ENCODE measurements around the gene PPFIA1. TPM values are rescaled to one million over a fixed set of nuclear protein-coding genes. Genes with fewer than 3 reads are reported as not detected.

Gene PPFIA1
- total RNA-seq, 6 experiments from 2014 or later: 29.4 to 40.0 (median 32.7) TPM

DNA sequence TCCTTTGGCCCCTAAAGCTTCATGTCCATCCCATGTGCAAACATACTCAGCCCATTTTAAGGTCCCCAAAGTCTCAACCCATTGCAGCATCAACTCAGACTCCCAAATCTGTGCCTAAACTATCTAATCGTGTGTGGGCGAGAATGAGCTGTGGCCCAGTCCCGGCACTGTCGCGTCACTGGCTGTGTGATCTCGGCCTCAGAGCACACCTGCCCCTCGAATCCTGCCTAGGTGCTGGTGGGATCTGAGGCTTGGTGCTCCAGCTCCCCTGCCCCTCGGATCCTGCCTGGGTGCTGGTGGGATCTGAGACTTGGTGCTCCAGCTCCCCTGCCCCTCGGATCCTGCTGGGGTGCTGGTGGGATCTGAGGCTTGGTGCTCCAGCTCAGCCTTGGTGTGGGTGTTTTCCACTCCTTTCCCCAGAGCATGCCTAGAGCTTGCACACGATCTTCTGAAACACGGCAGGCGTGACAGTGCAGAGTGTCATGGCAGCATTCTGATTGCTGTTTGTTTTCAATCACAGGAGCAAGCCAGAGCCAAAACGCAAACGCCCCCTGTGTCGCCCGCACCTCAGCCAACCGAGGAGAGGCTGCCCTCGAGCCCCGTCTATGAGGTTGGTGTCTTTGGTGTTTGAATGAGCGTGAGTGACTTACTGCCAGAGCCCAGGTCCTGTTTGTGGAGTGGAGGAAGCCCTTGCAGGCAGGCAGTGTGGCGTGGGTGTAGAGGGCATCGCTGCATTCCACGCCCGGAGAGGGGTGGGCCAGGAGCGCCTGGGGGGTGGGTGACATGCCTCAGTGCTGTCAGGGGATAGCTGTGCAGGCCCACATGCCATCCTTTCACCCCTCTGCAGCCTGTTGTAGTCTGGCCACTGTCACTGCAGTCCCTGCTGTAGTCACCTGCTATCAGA lies 160.4 kb downstream of the PPFIA1 start:
- Mint-ChIP-seq H3K27me3 (ENCODE audit: insufficient read depth) (peaks cover 6% of the 10 kb centered on the region), H3K27ac (no peak overlapping the region), H3K4me1 (ENCODE audit: low read depth) (no peaks in the 10 kb centered on the region), H3K9me3 (no peaks in the 10 kb centered on the region), H3K4me3 (no peak overlapping the region), H3K36me3 (ENCODE audit: low read depth) (peaks cover 29% of the 10 kb centered on the region)
- TF ChIP-seq, protein P1, sequence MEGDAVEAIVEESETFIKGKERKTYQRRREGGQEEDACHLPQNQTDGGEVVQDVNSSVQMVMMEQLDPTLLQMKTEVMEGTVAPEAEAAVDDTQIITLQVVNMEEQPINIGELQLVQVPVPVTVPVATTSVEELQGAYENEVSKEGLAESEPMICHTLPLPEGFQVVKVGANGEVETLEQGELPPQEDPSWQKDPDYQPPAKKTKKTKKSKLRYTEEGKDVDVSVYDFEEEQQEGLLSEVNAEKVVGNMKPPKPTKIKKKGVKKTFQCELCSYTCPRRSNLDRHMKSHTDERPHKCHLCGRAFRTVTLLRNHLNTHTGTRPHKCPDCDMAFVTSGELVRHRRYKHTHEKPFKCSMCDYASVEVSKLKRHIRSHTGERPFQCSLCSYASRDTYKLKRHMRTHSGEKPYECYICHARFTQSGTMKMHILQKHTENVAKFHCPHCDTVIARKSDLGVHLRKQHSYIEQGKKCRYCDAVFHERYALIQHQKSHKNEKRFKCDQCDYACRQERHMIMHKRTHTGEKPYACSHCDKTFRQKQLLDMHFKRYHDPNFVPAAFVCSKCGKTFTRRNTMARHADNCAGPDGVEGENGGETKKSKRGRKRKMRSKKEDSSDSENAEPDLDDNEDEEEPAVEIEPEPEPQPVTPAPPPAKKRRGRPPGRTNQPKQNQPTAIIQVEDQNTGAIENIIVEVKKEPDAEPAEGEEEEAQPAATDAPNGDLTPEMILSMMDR (IDR thresholded peaks at IDR 0.05): no peak
- no peak for DNase-seq

DNA sequence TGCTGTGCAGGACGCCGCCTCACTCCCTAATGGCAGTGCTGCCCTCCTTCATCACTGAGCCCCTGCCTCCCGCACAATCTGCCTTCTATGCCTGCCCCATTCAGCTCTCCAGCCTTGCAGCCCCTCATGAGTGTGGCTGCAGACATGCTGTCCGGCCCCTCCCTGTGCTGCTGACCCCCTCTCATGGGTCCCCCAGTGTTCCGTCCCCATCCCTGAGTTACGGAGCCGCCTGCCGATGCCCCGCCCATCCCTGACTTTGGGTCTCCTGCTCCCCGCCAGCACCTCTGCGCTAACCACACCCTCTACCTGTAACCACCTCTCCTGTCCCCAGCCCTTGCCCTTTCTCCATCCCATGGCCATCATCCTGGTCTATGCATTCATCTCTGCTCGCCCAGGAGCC lies 161.1 kb downstream of the PPFIA1 start:
- H3K4me1 Mint-ChIP-seq (ENCODE audit: low read depth): no peaks in the 10 kb centered on the region
- TF ChIP-seq, protein P1 (IDR thresholded peaks at IDR 0.05): no peak
- no peaks in the 10 kb centered on the region for H3K9me3 Mint-ChIP-seq
- DNase-seq: no peak
- no peak overlapping the region for H3K4me3 Mint-ChIP-seq
- H3K27ac Mint-ChIP-seq: no peak overlapping the region
- peaks cover 6% of the 10 kb centered on the region for H3K27me3 Mint-ChIP-seq (ENCODE audit: insufficient read depth)
- peaks cover 30% of the 10 kb centered on the region for H3K36me3 Mint-ChIP-seq (ENCODE audit: low read depth)

DNA sequence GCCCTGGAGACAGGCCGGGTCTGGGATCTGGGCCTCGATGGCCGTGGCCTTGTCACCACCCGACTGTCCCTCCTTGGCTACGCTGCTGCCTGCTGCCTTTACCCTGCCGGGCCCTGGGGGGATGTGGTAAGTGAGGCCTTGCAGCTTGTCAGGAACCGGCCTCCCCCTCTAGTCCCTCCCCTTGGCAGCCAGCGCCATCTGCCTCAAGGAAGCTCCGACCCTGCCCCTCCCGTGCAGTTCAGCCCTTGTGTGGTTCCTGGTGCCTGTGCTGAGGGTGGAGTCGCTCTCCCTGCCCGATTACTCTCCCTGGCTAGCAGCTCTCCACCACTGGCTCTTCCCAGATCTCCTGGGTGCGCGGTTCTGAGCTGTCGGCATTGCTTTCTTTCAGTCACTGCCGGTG lies 161.6 kb downstream of the PPFIA1 start:
- TF ChIP-seq, protein P1 (IDR thresholded peaks at IDR 0.05): no peak
- Mint-ChIP-seq H3K27me3 (ENCODE audit: insufficient read depth) (peaks cover 6% of the 10 kb centered on the region), H3K9me3 (no peaks in the 10 kb centered on the region), H3K4me1 (ENCODE audit: low read depth) (no peaks in the 10 kb centered on the region), H3K27ac (no peak overlapping the region), H3K4me3 (no peak overlapping the region), H3K36me3 (ENCODE audit: low read depth) (peaks cover 30% of the 10 kb centered on the region)
- no peak for DNase-seq

DNA sequence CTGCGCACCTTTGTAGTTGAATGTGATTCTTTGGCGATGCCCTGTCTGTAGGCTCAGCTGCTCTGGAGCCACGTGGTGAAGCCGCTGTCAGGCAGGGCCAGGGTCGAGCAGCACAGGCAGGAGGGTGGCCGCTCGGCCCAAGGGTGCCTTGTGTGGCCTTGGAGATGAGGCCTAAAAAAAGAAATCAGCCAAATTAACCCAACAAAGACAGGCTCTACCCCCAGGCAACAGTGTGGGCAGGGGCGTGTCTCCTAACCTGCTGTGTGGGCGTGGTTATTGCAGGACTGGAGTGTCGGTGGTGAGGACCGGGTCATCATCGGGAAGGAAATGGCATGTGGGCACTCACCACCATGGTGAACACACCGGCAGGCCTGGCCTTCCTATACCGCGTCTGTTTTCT lies 162.1 kb downstream of the PPFIA1 start:
- no peaks in the 10 kb centered on the region for H3K4me1 Mint-ChIP-seq (ENCODE audit: low read depth)
- no peak for DNase-seq
- peaks cover 28% of the 10 kb centered on the region for H3K36me3 Mint-ChIP-seq (ENCODE audit: low read depth)
- no peak overlapping the region for H3K4me3 Mint-ChIP-seq
- no peaks in the 10 kb centered on the region for H3K9me3 Mint-ChIP-seq
- H3K27ac Mint-ChIP-seq: no peak overlapping the region
- TF ChIP-seq, protein P1 (IDR thresholded peaks at IDR 0.05): no peak
- H3K27me3 Mint-ChIP-seq (ENCODE audit: insufficient read depth): peaks cover 6% of the 10 kb centered on the region

DNA sequence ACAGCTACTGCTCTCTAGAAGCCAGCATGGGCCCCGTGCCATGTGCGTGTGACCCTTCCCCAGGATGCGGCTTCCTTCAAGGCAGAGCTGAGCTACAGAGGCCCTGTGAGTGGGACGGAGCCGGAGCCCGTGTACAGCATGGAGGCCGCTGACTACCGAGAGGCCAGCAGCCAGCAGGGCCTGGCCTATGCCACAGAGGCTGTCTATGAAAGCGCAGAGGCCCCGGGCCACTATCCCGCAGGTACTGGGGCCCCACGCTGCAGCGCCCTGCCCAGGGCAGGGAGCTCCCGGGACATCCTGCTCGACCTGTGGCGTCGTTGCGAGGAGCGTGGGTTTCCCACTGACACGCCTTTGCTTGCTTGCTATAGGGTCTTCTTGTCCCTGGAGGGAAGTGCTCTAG lies 162.5 kb downstream of the PPFIA1 start:
- TF ChIP-seq, protein P1 (IDR thresholded peaks at IDR 0.05): no peak
- no peak for DNase-seq
- Mint-ChIP-seq H3K4me1 (ENCODE audit: low read depth) (no peaks in the 10 kb centered on the region), H3K36me3 (ENCODE audit: low read depth) (peaks cover 30% of the 10 kb centered on the region), H3K27me3 (ENCODE audit: insufficient read depth) (peaks cover 6% of the 10 kb centered on the region), H3K4me3 (no peak overlapping the region), H3K9me3 (no peaks in the 10 kb centered on the region), H3K27ac (no peak overlapping the region)
